Activated CD4-positive, CD25-positive, alpha-beta regulatory T cell treated with anti-CD3 and anti-CD28 coated beads, Interleukin-2, amount 50 U/mL, for 16 hours (primary cell): ENCODE results near the gene LGALS3BP.

Source experiments
- DNase-seq: peaks from one replicate; pipeline ENCODE4 v3.0.0-alpha.2; 2020; ENCODE audit warnings: low read depth, low spot score

The LGALS3BP gene

DNA sequence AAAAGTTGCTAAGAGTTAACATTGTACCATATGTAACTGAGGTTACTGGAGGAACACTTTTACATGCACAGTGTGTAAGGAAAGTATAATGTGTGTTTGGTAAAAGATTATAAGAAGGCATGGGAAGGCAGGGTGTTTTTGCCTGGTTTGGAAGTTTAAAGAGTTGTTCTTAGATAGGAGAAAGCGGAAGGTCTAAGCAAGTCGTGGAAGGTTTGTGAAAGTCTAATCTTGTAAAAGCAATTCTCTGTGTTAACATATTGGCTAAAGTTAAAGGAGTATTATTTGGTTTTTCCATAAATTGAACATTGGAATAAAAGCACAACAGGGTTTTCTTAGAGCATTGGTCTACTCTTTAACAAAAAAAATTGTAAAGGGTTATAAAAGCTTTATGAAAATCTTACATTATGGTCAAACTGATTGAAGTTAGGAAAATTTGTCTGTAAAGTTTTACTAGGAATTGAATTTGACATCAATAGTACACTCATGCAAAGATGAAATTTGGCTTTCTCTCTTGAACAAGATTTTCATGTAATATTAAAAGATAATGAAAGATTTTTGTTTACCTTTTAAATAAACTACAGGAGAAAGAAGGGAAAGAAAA, 34.5 kb upstream of the LGALS3BP start:
- no peak for DNase-seq

DNA sequence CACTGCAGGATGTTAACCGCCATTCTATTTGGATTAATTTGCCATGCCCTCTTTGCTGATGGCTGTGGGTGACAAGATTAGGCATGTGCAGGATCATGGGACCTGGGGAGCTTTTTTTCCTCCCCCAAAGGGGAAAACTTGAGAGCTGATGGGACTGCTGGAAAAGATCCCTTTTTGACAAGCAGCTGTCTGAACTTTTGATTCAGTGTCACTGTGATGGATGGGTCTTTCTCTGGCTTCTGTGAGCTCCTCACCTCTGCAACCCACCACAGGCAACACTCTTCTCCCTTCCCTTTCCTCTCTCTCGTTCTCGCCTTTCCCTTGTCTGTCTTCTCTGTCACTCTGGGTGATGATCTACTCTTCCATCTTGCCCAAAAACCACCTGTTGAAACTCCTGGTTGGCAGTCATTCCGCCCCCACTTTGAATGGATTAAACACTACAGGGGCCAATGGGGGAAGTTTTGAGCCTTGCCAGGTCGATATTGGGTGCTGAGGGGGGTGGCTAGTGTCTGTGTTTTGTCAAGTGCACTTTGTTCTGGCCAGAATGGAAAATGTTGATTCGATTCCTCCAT, 32.9 kb upstream of the LGALS3BP start:
- no peak for DNase-seq

DNA sequence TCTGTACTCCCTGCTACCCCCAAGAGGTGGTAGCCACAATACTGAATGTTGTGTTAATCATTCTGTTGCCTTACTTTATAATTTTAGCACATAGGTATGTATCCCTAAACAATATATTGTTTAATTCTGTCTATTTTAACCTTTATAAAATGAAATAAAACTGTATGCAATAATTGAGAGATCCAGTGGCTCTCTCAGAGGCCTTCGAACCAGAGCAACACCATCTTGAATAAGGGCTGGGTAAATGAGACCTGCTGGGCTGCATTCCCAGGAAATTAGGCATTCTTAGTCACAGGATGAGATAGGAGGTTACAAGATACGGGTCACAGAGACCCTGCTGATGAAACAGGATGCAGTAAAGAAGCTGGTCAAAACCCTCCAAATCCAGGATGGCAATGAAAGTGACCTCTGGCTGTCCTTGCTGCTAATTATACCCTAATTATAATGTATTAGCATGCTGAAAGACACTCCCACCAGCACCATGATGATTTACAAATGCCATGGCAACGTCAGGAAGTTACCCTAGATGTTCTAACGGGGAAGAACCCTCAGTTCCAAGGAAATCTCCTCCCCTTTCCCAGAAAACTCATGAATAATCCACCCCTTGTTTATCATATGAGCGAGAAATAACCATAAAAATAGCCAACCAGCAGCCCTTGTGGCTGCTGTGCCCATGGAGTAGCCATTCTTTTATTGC, 31.9 kb upstream of the LGALS3BP start:
- no peak for DNase-seq

DNA sequence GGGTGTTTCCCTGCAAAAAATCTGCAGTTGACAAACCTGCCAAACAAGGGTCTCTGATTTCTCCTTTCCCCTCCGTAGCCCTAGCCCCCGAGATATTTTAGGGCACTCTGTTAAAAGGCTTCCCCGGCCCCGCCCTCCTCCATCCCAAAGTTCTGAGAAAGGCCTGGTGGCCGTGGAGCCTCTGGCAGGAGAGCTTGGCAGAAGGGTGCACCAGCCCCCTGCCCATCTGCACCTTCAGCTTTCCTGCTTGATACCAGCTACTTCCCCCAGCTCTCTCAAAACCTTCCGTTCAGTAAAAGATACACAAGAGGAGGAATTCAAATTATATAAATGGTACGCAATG, 30.6 kb upstream of the LGALS3BP start:
- DNase-seq = no peak

DNA sequence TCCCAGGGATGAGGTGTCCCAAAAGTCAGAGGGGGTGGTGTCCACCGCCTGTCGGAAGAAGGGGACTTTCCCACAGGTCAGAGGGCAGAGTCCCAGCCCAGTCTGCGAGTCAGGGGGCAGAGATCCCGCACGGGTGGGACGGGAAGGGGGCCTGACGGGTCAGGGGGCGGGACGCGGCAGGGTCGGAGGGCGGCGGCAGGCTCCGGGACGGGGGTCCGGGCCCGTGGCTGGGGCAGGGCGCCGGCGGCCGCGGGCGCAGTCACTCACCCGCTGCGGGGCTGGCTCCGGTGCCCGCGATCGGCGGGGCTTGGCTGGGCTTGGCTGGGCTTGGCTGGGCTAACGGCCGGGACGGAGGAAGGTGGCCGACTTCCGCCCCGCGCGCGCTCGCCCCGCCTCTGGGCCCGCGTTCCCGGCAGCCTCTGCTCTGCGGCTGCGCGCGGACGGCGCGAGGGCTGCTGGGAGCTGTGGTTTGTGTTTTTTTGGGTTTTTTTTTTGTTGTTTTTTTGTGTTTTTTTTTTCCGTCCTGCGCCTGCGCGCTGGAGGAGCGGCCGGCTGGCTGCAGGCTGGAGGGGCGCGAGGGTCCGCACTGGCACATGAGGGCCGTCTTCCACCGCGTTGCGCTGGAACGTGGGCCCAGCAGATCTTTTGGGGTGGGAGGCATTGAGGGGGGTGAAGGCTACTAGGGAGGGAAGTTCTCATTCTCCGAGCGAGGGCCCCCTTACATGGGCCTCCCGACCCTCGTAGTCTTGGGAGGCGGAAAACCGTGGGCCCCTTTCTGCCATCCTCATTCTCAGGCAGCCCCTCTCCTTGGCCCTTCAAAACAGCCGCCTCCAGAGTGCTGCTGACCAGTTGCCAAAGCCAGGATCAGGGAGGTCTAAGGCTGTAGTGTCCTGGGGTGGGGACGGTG, 29.9 kb upstream of the LGALS3BP start, which contains the start of gene CANT1:
Gene CANT1 (minus strand): TSS at position 368 of the 907 bp plus-strand sequence. CDS start 12,142 bp downstream, outside the sequence.
- peak; percentile 66 for DNase-seq

DNA sequence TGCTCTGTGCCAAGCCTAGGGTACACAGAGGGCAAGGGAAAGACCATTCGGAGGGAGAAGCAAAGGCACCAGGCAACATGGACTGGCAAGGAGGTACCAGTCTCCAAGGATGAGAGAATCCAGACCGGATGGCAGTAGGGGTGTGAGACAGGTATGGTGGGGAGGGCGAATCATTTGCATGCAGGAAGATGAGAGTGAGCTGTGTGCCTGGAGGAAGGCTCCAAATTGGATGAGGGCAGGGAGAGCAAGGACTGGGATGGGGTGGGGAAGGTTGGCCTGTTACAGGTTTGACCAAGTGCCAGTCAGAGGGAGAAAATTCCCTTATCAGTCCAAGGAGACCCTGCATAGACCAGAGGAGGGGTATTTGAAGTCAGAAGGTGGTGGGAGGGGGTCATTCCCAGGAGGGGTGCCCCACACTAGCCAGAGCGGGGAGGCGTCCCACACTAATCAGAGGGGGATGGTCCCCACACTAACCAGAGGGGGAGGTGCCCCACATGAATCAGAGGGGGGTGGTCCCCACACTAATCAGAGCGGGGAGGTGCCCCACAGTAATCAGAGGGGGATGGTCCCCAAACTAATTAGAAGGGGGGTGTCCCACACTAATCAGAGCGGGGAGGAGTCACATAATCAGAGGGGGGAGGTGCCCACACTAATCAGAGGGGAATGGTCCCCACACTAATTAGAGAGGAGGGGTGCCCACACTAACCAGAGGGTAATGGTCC, 29.1 kb upstream of the LGALS3BP start:
- DNase-seq = no peak

DNA sequence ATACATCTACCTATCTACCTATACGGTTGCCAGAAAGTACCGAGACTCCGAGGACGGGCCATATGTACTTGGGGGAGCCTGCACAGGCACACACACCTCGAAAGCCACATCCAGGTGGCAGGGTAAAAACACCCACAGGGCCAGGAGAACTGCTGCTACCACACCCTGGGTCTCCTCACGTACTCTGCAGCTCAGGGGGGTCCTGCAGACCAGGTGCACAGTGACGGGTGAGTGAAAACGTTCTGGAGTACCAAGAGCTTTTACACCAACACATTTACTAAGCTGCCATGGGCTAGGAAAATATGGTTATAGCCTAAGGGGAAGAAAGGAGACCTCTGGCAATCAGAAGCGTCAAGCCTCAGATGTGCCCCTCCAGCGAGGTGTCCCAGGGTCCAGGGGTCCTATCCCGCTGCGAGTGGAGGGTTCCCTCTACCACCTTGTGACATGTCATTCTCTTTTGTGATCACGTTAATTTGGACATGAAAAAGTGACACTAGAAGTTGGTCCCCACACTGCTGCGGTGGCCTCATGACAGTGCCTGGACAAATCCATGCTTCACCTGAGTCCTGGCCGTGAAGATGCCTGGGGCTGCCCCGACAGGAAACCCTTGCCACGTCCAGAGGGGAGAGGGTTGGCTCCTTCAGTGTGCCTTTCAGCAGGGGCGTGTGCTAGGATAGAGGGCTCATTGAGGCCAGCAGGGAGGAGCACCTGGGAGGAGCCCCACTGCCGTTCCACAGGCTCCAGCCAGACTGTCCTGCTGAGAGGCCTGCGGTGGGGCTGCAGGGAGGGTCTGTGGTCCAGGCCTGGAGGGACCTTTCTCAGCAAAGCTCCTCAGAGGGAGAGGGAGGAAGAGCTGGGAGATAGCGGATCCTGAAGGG, 28.0 kb upstream of the LGALS3BP start:
- DNase-seq = no peak

DNA sequence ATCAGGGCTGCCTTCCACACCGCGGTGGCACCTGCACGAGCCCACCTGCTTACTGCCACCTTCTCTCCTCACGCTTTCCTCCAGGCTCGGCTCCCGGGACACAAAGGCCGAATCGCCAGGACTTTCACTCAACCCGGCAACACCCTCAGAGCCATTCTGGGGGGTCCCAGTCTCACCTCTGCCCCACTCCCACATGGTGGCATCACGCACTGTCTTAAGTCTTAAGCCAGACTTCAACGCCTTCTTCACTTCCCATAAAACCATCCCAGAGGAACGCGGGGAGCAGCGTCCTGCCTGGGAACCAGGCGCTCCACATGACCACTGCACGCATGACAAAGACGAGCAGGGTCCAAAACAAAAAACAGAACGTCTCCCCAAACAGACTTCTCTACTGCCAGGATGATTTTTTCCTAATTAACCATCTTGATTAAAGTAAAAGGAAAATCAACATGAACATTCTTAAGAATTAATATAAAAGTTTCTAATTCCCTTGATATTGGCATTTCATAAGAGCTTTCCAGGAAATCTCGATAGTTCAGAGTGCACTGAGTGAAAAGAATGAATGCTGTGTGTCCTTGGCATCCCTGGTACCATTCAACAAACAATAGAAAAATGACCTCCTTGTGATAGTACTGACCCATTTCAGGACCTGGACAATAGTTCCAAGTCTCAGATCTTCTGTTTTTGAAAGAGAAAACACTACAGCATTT, 27.2 kb upstream of the LGALS3BP start:
- DNase-seq = no peak

DNA sequence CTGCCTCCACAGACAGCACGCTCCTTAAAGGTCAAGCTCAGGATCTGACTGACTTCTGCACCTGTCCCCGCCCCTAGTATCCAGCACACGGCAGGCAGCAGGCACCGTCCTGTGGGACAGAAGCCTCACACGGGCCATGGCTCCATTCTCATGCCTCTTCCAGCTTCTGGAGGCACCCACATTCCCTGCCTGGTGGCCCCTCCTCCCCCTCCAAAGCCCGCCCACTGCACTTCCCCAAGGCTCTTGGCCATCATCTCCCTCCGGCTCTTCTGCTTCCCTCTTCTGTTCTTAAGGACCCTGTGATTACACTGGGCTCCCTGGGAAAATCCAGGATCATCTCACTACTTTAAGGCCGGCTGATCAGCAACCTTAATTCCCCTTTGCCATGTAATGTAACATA, 26.3 kb upstream of the LGALS3BP start:
- DNase-seq = no peak

DNA sequence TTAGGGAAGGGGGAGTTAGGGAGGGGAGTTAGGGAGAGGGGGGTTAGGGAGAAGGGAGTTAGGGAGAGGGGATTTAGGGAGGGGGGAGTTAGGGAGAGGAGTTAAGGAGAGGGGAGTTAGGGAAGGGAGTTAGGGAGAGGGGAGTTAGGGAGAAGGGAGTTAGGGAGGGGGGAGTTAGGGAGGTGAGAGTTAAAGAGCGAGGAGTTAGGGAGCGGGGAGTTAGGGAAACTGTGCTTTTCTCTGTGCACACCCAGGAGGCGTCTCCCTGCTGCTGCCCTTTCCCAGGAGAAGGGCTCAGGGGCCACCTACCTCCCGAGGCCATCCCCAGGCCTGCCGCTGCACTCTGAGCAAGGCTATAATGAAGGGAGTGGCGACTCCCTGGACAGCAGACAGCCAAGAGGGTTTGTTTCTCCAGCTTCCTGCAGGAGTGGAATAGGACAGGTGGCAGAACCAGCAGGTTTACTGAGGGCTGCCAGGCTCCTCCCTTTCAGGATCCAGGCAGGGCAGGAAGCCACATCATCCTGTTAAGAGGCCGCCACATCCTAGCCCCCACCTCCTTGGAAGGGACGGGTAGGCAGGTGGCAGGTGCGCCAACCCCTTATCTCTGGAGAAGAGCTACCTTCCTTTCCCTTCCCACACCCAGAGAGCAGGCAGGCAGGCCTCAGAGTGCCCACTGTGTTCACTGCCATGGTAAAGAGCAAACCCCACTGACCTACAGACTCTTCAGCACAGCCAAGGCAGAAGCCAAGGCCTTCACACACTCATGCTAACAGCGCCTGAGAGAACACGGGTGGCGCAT, 25.5 kb upstream of the LGALS3BP start:
- DNase-seq = no peak

DNA sequence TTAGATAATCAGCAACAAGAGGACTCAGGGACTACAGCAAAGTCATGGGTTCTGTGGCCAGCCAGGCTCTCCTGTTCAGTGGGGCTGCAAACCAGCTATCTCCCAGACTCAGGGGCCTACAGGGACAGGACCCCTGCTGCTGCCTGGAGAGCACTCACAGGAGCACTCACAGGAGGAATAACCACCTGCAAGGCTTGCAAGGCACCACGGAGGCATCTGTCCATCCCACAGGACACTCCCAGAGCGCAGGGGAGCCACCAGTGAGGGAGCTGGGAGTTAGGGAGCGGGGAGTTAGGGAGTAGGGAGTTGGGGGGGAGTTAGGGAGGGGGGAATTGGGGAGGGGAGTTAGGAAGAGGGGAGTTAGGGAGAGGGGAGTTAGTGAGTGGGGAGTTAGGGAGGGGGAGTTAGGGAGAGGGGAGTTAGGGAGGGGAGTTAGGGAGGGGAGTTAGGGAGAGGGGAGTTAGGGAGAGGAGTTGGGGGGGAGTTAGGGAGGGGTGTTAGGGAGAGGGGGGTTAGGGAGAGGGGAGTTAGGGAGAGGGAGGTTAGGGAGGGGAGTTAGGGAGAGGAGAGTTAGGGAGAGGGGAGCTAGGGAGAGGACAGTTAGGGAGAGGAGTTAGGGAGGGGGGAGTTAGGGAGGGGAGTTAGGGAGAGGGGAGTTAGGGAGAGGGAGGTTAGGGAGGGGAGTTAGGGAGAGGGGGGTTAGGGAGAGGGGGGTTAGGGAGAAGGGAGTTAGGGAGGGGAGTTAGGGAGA, 24.1 kb upstream of the LGALS3BP start:
- DNase-seq = no peak

DNA sequence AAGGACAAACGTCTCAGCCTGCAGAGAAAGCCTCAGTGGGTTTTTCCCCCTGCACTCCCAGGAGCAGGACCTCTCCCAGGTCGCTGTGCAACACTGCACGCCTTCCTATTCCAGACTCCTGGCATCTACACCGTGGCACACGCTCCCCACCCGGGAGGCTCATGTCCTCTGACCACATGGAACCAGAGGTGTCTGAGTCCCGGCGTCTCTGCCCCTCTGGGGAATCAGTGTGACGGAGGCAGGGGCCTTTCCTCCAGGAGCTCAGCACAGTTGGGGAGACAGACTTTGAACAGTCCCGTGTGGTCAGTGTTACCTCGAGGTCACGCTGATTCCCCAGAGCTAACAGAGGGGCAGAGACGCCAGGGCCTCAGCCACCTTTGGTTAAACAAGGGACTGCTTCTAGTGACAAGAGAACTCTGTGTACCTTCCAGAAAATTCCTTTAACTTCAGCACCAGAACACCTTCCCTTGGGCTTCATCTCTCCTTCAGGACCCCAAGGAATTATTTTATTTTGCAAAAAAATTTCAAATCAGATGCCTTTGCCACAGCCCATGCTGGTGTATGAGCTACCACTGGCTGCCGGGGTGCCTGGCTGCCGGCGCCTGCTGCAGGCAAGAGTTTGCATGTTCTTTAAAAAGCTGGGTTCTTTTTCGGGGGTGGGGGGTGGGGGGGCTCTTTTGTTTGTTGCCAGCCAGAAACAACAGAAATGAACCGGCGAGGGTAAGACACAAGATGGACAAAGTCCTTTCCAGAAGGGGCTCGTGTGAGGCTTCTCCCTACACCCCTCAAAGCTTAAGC, 23.3 kb upstream of the LGALS3BP start:
- DNase-seq = no peak

DNA sequence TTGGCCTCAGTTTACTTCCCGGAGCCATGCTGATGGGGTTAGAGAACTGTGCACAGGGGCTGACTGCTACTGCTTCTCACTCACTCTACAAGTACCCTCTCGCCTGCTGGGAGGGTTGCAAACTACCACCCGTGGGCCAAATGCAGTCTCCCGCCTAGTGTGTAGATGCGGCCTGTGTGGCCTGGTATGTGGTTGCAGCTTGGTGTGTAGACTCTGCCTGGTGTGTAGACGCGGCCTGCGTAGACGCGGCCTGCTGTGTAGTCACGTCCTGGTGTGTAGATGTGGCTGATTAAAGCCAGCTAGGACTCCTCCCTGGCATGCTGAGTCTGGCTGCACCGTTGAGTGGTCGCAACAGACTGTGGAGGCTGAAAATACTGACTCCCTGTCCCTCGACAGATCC, 22.6 kb upstream of the LGALS3BP start:
- no peak for DNase-seq

DNA sequence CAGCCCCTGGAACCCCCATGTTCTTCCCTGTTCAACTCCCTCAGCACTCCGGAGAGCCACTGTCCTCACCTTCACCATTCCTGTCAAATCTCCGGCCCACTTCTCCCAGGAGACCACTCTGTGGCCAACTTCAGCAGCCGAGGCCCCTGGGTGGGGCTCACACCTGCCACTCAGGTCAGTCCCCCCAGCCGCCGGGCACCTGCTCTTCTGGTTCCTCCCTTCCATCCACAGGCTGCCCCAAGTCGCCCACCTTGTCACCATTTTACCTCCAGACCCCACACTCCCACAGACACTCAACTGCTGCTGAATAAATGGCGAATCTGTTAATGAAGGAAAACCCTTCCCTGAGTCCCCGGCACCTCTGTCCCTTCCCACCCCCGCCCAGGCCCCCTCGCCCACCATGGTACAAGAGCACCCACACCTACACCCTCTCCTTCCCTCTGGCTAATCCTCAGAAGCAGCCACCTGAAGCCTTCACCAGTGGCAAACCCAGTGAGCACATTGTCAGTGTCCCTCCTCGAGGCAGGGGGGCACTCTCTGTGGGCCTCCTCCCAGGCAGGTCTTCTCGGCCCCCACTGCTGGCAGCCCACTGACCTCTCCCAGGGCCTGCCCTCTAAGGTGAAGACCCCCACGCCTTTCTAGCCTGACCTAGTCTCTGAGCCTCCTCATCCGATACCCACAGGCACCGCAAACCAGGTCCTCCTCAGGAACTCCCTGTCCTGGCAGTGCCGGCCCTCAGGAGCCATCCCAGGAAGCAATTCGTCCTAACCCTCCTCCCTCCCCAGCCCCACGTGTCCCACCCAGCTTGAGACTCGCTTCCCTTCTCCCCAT, 21.7 kb upstream of the LGALS3BP start:
- DNase-seq = no peak

DNA sequence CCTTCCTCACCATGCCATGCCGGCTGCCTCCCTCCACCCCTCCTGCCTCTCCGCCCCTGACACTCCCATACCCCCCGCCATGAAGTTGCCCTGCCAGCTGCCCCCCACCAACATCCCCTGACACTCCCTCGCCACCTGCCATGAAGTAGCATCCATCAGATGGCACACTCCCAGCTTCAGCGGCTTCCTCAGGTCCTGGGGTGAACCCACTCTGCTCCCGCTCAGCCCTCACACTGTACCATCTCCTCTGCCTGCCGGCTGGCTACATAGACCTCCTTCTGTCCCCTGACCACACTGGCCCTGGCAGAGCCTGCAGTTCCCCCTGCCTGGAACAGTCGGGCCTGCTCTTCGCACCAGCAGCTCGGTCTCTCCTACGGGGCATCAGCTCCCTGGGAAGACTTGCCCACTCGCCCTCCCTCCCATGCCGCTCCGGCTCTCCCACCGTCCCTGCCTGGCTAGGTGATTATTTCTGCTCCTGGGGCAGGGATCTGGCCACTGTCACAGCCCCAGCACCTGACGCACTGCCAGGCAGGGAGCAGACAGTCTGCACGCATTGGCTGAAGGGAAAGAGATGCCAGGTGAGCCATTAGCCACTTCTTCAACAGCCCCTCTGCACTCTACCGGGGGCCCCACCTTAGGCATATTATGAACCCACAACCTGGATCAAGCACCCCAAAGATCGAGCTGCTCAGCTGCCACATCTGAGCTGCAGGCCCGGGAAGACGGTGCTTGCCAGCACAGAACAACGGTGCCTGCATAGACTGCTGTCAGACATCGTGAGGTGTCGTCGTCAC, 20.9 kb upstream of the LGALS3BP start:
- no peak for DNase-seq

DNA sequence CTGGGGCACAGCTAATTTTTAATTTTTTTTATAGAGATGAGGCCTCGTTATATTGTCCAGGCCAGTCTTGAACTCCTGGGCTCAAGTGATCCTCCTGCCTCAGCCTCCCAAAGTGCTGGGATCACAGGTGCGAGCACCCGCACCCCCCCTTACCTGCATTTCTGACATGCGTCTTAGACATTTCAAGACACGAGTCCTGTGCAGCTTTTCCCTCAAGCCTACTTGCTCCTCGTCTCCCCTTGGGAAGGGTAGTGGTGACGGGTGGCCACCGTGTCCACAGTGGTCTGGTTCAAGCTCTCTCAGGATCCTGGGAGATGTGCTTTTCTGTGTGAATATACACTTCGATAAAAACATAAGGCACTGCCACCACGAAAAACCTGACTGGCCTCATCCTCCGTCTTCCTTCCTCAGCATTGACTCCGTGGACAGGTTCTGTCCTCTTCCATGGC, 20.2 kb upstream of the LGALS3BP start:
- no peak for DNase-seq
